Measurements from ENCODE around the gene CTIF. TPM values are rescaled to one million over a fixed set of nuclear protein-coding genes. Genes with fewer than 3 reads are reported as not detected.
A peak's percentile ranks its signal among the peaks of the same experiment; 100 is the strongest.

CTIF gene
- polyA plus RNA-seq, 2 donors, result 11.8 to 22.7 TPM

- WGBS, 2 donors, result 86 to 90% methylated on average over 7 of the region's 7 CpGs
- Histone ChIP-seq H3K27ac (ENCODE audit: low read depth in 2 of 2, low read length in 1 of 2) (no peak overlapping the region), H3K36me3 (ENCODE audit: control insufficient read depth in 2 of 2, insufficient read depth in 2 of 2, low read length in 1 of 2) (peaks cover 0 to 2% of the 10 kb centered on the region in 2 donors), H3K27me3 (ENCODE audit: control insufficient read depth in 1 of 2, insufficient read depth in 2 of 2, low read length in 2 of 2) (no peaks in the 10 kb centered on the region), H3K4me1 (ENCODE audit: control insufficient read depth in 2 of 2, insufficient read depth in 2 of 2, low read length in 1 of 2) (peaks cover 0 to 5% of the 10 kb centered on the region in 2 donors), H3K4me3 (ENCODE audit: low read depth in 1 of 2, low read length in 2 of 2) (no peak overlapping the region), H3K9me3 (ENCODE audit: control insufficient read depth in 2 of 2, insufficient read depth in 1 of 2, low read depth in 1 of 2, low read length in 1 of 2) (peaks cover 0 to 2% of the 10 kb centered on the region in 2 donors)
Observed at GRCh38 chr18:48560491-48560890, 21.7 kb downstream of the CTIF start.

- Histone ChIP-seq H3K27ac (ENCODE audit: low read depth in 2 of 2, low read length in 1 of 2) (no peak overlapping the region), H3K4me3 (ENCODE audit: low read depth in 1 of 2, low read length in 2 of 2) (no peak overlapping the region), H3K4me1 (ENCODE audit: control insufficient read depth in 2 of 2, insufficient read depth in 2 of 2, low read length in 1 of 2) (peaks cover 3 to 5% of the 10 kb centered on the region in 2 donors), H3K9me3 (ENCODE audit: control insufficient read depth in 2 of 2, insufficient read depth in 1 of 2, low read depth in 1 of 2, low read length in 1 of 2) (peaks cover 0 to 2% of the 10 kb centered on the region in 2 donors), H3K36me3 (ENCODE audit: control insufficient read depth in 2 of 2, insufficient read depth in 2 of 2, low read length in 1 of 2) (no peaks in the 10 kb centered on the region), H3K27me3 (ENCODE audit: control insufficient read depth in 1 of 2, insufficient read depth in 2 of 2, low read length in 2 of 2) (no peaks in the 10 kb centered on the region)
Observed at GRCh38 chr18:48562075-48562474, 23.2 kb downstream of the CTIF start.

- peaks cover 0 to 2% of the 10 kb centered on the region in 2 donors for H3K9me3 ChIP-seq (ENCODE audit: control insufficient read depth in 2 of 2, insufficient read depth in 1 of 2, low read depth in 1 of 2, low read length in 1 of 2)
- H3K36me3 ChIP-seq (ENCODE audit: control insufficient read depth in 2 of 2, insufficient read depth in 2 of 2, low read length in 1 of 2), result no peaks in the 10 kb centered on the region
- H3K4me1 ChIP-seq (ENCODE audit: control insufficient read depth in 2 of 2, insufficient read depth in 2 of 2, low read length in 1 of 2), result peaks cover 6 to 7% of the 10 kb centered on the region in 2 donors
- H3K4me3 ChIP-seq (ENCODE audit: low read depth in 1 of 2, low read length in 2 of 2), result no peak overlapping the region
- H3K27ac ChIP-seq (ENCODE audit: low read depth in 2 of 2, low read length in 1 of 2), result peak overlapping the region in 1 of 2 donors; percentile 36
- no peaks in the 10 kb centered on the region for H3K27me3 ChIP-seq (ENCODE audit: control insufficient read depth in 1 of 2, insufficient read depth in 2 of 2, low read length in 2 of 2)
- WGBS, 2 donors, result 81 to 90% methylated on average over 2 of the region's 2 CpGs
Observed at GRCh38 chr18:48563027-48563426, 24.2 kb downstream of the CTIF start.

DNA sequence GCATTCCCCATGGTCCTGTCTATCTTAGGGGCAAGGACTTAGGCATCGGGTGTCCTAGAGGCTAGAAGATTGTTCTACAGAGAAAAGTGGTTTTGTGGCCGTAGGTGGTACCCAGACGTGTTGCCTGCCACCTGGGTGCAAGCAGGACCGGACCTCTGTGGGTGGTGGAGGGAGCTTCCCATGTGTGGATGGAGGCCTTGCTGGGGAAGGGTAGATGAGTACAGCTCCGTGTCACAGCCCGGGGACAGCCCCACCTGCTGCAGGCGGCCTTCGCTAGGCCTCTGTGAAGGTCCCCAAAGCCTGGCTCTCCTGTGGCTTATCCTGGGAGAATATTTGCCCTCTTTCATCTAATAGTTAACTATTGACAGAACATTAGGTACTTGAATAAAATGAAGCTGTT lies 25.3 kb downstream of the CTIF start:
- Histone ChIP-seq H3K4me3 (ENCODE audit: low read depth in 1 of 2, low read length in 2 of 2) (no peak overlapping the region), H3K36me3 (ENCODE audit: control insufficient read depth in 2 of 2, insufficient read depth in 2 of 2, low read length in 1 of 2) (no peaks in the 10 kb centered on the region), H3K9me3 (ENCODE audit: control insufficient read depth in 2 of 2, insufficient read depth in 1 of 2, low read depth in 1 of 2, low read length in 1 of 2) (peaks cover 0 to 2% of the 10 kb centered on the region in 2 donors), H3K27me3 (ENCODE audit: control insufficient read depth in 1 of 2, insufficient read depth in 2 of 2, low read length in 2 of 2) (no peaks in the 10 kb centered on the region), H3K4me1 (ENCODE audit: control insufficient read depth in 2 of 2, insufficient read depth in 2 of 2, low read length in 1 of 2) (peaks cover 6 to 7% of the 10 kb centered on the region in 2 donors), H3K27ac (ENCODE audit: low read depth in 2 of 2, low read length in 1 of 2) (no peak overlapping the region)
- WGBS, 2 donors, result 85 to 86% methylated on average over 8 of the region's 8 CpGs

DNA sequence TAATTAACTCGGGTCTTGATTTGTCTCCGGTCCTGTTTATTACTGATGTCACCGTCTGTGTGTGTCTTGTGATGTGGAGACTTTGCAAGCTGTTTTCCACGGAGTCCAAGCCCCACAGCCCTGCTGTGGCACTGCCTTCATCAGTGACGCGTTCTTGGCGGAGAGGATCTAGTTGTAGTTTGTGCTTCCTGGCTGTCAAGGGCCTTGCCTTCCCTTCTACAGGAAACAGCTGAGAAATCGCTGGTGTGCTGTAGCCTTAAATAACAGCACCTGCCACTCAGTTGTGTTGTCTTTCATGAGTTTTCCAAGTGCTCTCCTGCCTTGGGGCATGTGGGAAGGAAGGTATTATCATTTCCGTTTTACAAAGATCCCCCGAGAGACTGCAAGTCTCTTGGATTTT lies 26.3 kb downstream of the CTIF start:
- H3K36me3 ChIP-seq (ENCODE audit: control insufficient read depth in 2 of 2, insufficient read depth in 2 of 2, low read length in 1 of 2), result no peaks in the 10 kb centered on the region
- H3K4me3 ChIP-seq (ENCODE audit: low read depth in 1 of 2, low read length in 2 of 2), result no peak overlapping the region
- H3K27ac ChIP-seq (ENCODE audit: low read depth in 2 of 2, low read length in 1 of 2), result peak overlapping the region in 1 of 2 donors; percentile 15
- peaks cover 6 to 7% of the 10 kb centered on the region in 2 donors for H3K4me1 ChIP-seq (ENCODE audit: control insufficient read depth in 2 of 2, insufficient read depth in 2 of 2, low read length in 1 of 2)
- WGBS, 2 donors, result 68 to 74% methylated on average over 10 of the region's 10 CpGs
- no peaks in the 10 kb centered on the region for H3K27me3 ChIP-seq (ENCODE audit: control insufficient read depth in 1 of 2, insufficient read depth in 2 of 2, low read length in 2 of 2)
- H3K9me3 ChIP-seq (ENCODE audit: control insufficient read depth in 2 of 2, insufficient read depth in 1 of 2, low read depth in 1 of 2, low read length in 1 of 2), result no peaks in the 10 kb centered on the region

GRCh38 chr18:48566589-48566988 lies 27.8 kb downstream of the CTIF start:
- no peaks in the 10 kb centered on the region for H3K27me3 ChIP-seq (ENCODE audit: control insufficient read depth in 1 of 2, insufficient read depth in 2 of 2, low read length in 2 of 2)
- H3K27ac ChIP-seq (ENCODE audit: low read depth in 2 of 2, low read length in 1 of 2), result no peak overlapping the region
- peaks cover 6 to 7% of the 10 kb centered on the region in 2 donors for H3K4me1 ChIP-seq (ENCODE audit: control insufficient read depth in 2 of 2, insufficient read depth in 2 of 2, low read length in 1 of 2)
- 91 to 100% methylated on average over 1 of the region's 1 CpG for WGBS, 2 donors
- H3K4me3 ChIP-seq (ENCODE audit: low read depth in 1 of 2, low read length in 2 of 2), result no peak overlapping the region
- H3K9me3 ChIP-seq (ENCODE audit: control insufficient read depth in 2 of 2, insufficient read depth in 1 of 2, low read depth in 1 of 2, low read length in 1 of 2), result no peaks in the 10 kb centered on the region
- H3K36me3 ChIP-seq (ENCODE audit: control insufficient read depth in 2 of 2, insufficient read depth in 2 of 2, low read length in 1 of 2), result no peaks in the 10 kb centered on the region

DNA sequence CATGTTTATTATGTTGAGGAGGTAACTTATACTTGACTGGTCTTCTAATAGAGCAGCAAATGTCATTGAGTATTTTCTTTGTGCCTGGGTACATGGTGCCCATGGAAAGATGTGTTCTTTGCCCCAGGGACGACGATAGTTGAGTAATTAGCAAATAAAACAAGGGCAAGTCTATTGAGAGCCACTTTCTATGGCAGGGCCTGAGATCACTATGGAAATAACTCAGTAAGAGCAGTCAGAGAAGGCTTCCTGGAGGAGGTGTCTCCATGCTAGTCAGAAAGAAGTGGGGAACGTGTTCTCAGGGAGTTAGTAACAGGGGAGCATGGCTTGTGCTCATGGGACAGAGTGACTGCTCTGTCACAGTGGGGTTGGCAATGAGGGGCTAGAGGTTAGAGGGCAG lies 28.6 kb downstream of the CTIF start:
- Histone ChIP-seq H3K9me3 (ENCODE audit: control insufficient read depth in 2 of 2, insufficient read depth in 1 of 2, low read depth in 1 of 2, low read length in 1 of 2) (no peaks in the 10 kb centered on the region), H3K36me3 (ENCODE audit: control insufficient read depth in 2 of 2, insufficient read depth in 2 of 2, low read length in 1 of 2) (no peaks in the 10 kb centered on the region), H3K27ac (ENCODE audit: low read depth in 2 of 2, low read length in 1 of 2) (no peak overlapping the region), H3K4me3 (ENCODE audit: low read depth in 1 of 2, low read length in 2 of 2) (no peak overlapping the region), H3K27me3 (ENCODE audit: control insufficient read depth in 1 of 2, insufficient read depth in 2 of 2, low read length in 2 of 2) (no peaks in the 10 kb centered on the region), H3K4me1 (ENCODE audit: control insufficient read depth in 2 of 2, insufficient read depth in 2 of 2, low read length in 1 of 2) (peaks cover 6 to 7% of the 10 kb centered on the region in 2 donors)
- 90 to 95% methylated on average over 3 of the region's 3 CpGs for WGBS, 2 donors

DNA sequence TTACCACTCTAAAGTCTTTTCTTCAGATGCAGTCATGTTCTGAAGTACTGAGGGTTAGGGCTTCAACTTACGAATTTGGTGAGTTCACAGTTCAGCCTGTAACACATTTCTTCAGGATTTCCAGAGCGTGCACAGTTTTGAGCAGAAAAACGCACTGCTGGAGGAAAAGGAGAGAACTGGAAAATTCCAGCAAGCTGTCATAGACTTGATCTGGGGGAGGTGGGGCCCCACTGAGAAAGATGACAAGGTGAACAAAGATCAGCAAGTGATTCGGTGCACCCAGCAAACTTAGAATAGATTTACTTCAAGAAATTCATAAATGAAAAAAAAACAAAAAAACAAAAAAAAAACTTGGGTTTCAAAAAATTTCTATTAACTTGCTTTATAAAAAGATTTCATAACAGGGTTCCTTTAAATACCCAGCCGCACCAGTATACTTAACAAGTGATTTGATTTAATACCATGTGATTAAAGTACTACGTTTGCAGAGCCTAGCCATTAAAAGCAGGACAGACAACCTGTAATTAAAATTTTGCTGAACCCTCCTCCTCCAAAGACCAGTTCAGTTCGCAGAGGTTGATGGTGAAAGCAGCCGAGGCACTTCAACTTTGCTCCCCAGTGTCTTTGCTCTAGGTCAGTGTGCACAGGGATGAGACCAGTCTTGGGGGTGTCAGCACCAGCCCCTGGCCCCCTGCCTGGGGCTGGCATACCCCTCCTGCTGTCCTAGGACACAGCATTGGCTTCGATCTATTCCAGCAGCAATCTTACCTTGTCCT lies 30.5 kb downstream of the CTIF start:
- H3K4me3 ChIP-seq (ENCODE audit: low read depth in 1 of 2, low read length in 2 of 2), result no peak overlapping the region
- no peaks in the 10 kb centered on the region for H3K27me3 ChIP-seq (ENCODE audit: control insufficient read depth in 1 of 2, insufficient read depth in 2 of 2, low read length in 2 of 2)
- WGBS, 2 donors, result 86 to 90% methylated on average over 9 of the region's 9 CpGs
- no peak overlapping the region for H3K27ac ChIP-seq (ENCODE audit: low read depth in 2 of 2, low read length in 1 of 2)
- peaks cover 4 to 6% of the 10 kb centered on the region in 2 donors for H3K4me1 ChIP-seq (ENCODE audit: control insufficient read depth in 2 of 2, insufficient read depth in 2 of 2, low read length in 1 of 2)
- no peaks in the 10 kb centered on the region for H3K36me3 ChIP-seq (ENCODE audit: control insufficient read depth in 2 of 2, insufficient read depth in 2 of 2, low read length in 1 of 2)
- H3K9me3 ChIP-seq (ENCODE audit: control insufficient read depth in 2 of 2, insufficient read depth in 1 of 2, low read depth in 1 of 2, low read length in 1 of 2), result no peaks in the 10 kb centered on the region

- H3K4me1 ChIP-seq (ENCODE audit: control insufficient read depth in 2 of 2, insufficient read depth in 2 of 2, low read length in 1 of 2), result peaks cover 4 to 6% of the 10 kb centered on the region in 2 donors
- H3K27me3 ChIP-seq (ENCODE audit: control insufficient read depth in 1 of 2, insufficient read depth in 2 of 2, low read length in 2 of 2), result no peaks in the 10 kb centered on the region
- no peak overlapping the region for H3K4me3 ChIP-seq (ENCODE audit: low read depth in 1 of 2, low read length in 2 of 2)
- no peak overlapping the region for H3K27ac ChIP-seq (ENCODE audit: low read depth in 2 of 2, low read length in 1 of 2)
- 77 to 80% methylated on average over 4 of the region's 4 CpGs for WGBS, 2 donors
- no peaks in the 10 kb centered on the region for H3K36me3 ChIP-seq (ENCODE audit: control insufficient read depth in 2 of 2, insufficient read depth in 2 of 2, low read length in 1 of 2)
- no peaks in the 10 kb centered on the region for H3K9me3 ChIP-seq (ENCODE audit: control insufficient read depth in 2 of 2, insufficient read depth in 1 of 2, low read depth in 1 of 2, low read length in 1 of 2)
Observed at GRCh38 chr18:48569915-48570264, 31.1 kb downstream of the CTIF start.

DNA sequence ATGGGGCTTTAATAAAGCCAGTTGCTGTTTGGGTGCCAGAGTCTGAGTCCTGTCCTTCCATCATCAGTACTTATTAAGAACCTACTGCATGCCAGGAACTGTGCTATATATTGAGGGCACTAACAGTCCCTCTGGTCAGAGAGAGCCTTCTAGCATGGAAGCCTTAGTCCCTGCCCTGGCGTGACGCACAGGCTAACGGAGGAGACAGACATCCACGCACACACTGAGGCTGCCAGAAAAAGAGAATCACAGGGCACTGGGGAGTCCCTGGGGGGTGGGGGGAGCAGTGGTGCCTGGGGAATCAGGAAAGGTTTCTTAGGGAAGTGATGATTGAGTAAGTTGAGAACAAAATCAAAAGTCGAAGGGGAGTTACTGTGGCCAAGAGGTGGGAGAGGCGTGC lies 31.5 kb downstream of the CTIF start:
- H3K27ac ChIP-seq (ENCODE audit: low read depth in 2 of 2, low read length in 1 of 2), result no peak overlapping the region
- no peak overlapping the region for H3K4me3 ChIP-seq (ENCODE audit: low read depth in 1 of 2, low read length in 2 of 2)
- H3K9me3 ChIP-seq (ENCODE audit: control insufficient read depth in 2 of 2, insufficient read depth in 1 of 2, low read depth in 1 of 2, low read length in 1 of 2), result no peaks in the 10 kb centered on the region
- H3K4me1 ChIP-seq (ENCODE audit: control insufficient read depth in 2 of 2, insufficient read depth in 2 of 2, low read length in 1 of 2), result peaks cover 3 to 6% of the 10 kb centered on the region in 2 donors
- WGBS, 2 donors, result 87% methylated on average over 6 of the region's 6 CpGs
- H3K36me3 ChIP-seq (ENCODE audit: control insufficient read depth in 2 of 2, insufficient read depth in 2 of 2, low read length in 1 of 2), result no peaks in the 10 kb centered on the region
- no peaks in the 10 kb centered on the region for H3K27me3 ChIP-seq (ENCODE audit: control insufficient read depth in 1 of 2, insufficient read depth in 2 of 2, low read length in 2 of 2)
